ENCODE measurements around the gene GNA15.

Gene GNA15

GRCh38 chr19:3175781-3176714 is 40.2 kb downstream of the GNA15 start:
- DNase-seq (ENCODE audit: low spot score) = peak; percentile 51

GRCh38 chr19:3176715-3177501 is 41.1 kb downstream of the GNA15 start:
- DNase-seq (ENCODE audit: low spot score) = peak; percentile 86

- peak; percentile 80 for DNase-seq (ENCODE audit: low spot score)
These were observed 42.6 kb downstream of the GNA15 start, which contains the start of gene S1PR4 for GRCh38 chr19:3178377-3178972. Gene S1PR4, plus strand, starts transcription at chr19:3178769. Its CDS starts 24 bp downstream, at chr19:3178793.

GRCh38 chr19:3178973-3179738 is 43.3 kb downstream of the GNA15 start:
- no peak for DNase-seq (ENCODE audit: low spot score)

- no peak for DNase-seq (ENCODE audit: low spot score)
These were observed 44.0 kb downstream of the GNA15 start for GRCh38 chr19:3179739-3180293.

GRCh38 chr19:3183721-3184641 is 48.1 kb downstream of the GNA15 start:
- no peak for DNase-seq (ENCODE audit: low spot score)

GRCh38 chr19:3184847-3185460 is 49.1 kb downstream of the GNA15 start:
- no peak for DNase-seq (ENCODE audit: low spot score)

- DNase-seq (ENCODE audit: low spot score) = peak; percentile 94
These were observed 49.8 kb downstream of the GNA15 start, which contains the start of gene NCLN for GRCh38 chr19:3185461-3186159. Gene NCLN, plus strand, starts transcription at chr19:3185930. Its CDS starts 101 bp downstream, at chr19:3186031.

GRCh38 chr19:3186160-3186688 is 50.4 kb downstream of the GNA15 start:
- DNase-seq (ENCODE audit: low spot score) = no peak

GRCh38 chr19:3186891-3187661 is 51.2 kb downstream of the GNA15 start:
- DNase-seq (ENCODE audit: low spot score) = no peak

GRCh38 chr19:3187662-3188511 is 52.1 kb downstream of the GNA15 start:
- DNase-seq (ENCODE audit: low spot score) = no peak

GRCh38 chr19:3188627-3189596 is 53.1 kb downstream of the GNA15 start:
- no peak for DNase-seq (ENCODE audit: low spot score)

GRCh38 chr19:3189702-3190469 is 54.1 kb downstream of the GNA15 start:
- DNase-seq (ENCODE audit: low spot score) = no peak

GRCh38 chr19:3190470-3190770 is 54.6 kb downstream of the GNA15 start:
- no peak for DNase-seq (ENCODE audit: low spot score)
